Activated CD4-positive, alpha-beta T cell treated with anti-CD3 and anti-CD28 coated beads for 24 hours (primary cell): ENCODE results near the gene CRYL1.

Experiments used
- DNase-seq, 2 donors: peaks; one replicate each; pipeline ENCODE4 v3.0.0-alpha.2; 2020; ENCODE audit warnings: low read depth in 2 of 2

The CRYL1 gene

DNA sequence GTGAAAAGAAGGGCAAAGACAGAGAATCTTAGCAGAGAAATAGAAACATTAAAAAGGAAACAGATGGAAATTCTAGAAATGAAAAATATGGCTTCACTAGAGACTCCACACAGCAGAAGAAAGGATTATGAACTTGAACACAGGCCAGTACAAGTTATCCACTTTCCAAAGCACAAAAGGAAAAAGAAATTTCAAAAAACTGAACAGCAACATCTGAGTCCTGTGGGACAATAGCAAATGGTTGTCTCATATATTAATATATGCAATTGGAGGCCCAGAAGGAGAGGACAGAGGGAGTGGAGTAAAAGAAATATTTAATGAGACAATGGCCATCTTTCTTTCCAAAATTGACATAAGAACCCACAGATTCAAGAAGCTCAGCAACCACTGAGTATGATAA, 151.8 kb downstream of the CRYL1 start:
- DNase-seq, result no peak

GRCh38 chr13:20371825-20372224, 153.8 kb downstream of the CRYL1 start:
- DNase-seq, result no peak

DNA sequence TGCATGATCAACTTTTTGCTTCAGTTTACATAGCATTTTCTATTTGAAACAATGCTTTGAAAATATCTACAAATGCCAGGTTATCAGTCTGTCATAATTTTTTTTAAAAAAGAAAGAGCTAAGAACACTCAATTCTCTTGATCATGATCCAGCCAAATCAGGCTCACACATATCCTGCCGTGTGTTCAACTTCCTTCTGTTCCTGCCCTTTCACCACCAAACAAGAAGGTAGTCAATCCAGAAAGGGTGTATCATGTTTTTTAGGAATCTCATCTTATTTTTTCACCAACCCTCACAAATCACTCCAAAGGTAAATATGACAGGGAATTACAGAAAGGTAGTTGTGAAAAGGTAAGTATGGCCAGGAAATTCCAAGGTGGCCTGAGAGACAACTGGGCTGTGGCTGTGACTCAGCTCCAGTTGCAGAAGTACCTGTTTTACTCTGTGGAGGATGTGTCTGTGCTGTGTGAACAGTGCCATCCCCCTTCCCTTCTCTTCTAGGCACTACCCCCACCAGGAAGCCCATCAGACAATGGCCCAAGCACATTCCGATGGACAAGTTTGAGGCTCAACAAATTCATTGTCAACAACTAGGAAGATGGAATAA, 154.7 kb downstream of the CRYL1 start:
- no peak for DNase-seq

DNA sequence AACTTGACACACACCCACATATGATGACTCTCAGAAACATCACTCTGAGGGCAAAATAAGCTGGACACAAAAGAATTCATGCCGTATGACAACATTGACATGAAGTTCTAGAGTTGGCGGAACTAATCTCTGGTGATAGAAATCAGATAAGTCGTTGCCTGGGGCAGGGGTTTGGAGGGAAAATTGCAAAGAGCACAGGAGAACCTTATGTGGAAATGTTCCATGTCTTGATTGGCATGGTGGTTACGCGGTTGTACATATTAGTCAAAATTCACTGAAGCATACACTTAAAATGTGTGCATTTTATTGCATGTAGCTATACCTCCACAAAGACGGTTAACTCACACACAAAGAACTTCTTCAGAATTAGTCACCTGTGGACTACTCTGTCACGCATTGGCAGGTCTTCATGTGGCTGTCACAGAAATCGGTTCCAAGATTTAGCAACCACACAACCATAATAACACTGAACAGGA, 155.7 kb downstream of the CRYL1 start:
- DNase-seq, result no peak

- no peak for DNase-seq
These were observed 159.6 kb downstream of the CRYL1 start for GRCh38 chr13:20366056-20366455.

- no peak for DNase-seq
These were observed 162.1 kb downstream of the CRYL1 start for GRCh38 chr13:20363603-20364002.

- no peak for DNase-seq
These were observed 162.5 kb downstream of the CRYL1 start for GRCh38 chr13:20363172-20363571.

DNA sequence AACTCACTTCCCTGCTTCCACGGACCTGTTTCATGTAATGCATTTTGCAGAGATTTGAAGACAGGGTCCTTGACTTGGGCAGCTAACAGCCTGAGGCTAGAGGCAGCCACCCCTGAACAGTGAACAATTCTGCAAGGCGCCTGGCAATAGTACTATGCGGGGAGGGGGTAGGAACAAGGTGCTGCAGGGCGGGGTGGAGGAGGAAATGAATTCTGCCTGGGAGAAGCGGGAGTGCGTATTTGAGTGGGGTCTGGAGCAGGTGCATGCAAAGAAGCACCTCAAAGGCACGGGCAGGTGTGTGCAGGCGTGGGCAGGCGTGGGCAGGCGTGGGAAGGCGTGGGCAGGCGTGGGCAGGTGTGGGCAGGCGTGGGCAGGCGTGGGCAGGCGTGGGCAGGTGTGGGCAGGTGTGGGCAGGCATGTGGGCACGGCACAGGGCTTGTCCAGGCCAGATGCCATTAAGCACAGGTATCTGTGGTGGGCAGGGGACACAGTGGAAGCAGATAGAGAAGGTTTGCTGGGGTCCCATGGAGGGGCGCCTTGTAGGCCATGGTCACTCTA, 163.1 kb downstream of the CRYL1 start:
- DNase-seq, result no peak

- no peak for DNase-seq
These were observed 164.7 kb downstream of the CRYL1 start for GRCh38 chr13:20360835-20361412.

GRCh38 chr13:20360041-20360491, 165.6 kb downstream of the CRYL1 start:
- no peak for DNase-seq

- no peak for DNase-seq
These were observed 166.3 kb downstream of the CRYL1 start for GRCh38 chr13:20359335-20359734.

- DNase-seq, result no peak
These were observed 167.6 kb downstream of the CRYL1 start for GRCh38 chr13:20358022-20358421.

DNA sequence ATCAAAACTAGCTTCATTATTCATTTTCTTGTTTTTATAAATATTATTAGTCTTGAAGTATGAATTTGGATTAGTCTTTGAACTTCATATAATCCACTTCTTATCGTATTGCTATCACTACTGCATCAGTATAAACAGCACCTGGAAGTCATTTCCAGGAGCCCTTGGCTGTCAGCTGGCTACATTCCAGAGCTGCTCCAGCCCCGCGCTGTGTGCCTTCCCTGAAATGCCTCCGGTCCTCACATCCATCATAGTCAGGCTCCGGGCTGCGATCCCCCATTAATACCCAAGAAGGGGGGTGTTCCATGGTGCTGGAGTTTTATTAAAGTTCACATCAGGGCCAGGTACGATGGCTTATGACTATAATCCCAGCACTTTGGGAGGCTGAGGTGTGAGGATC, 169.2 kb downstream of the CRYL1 start:
- no peak for DNase-seq

GRCh38 chr13:20354722-20355121, 170.9 kb downstream of the CRYL1 start:
- DNase-seq, result no peak

DNA sequence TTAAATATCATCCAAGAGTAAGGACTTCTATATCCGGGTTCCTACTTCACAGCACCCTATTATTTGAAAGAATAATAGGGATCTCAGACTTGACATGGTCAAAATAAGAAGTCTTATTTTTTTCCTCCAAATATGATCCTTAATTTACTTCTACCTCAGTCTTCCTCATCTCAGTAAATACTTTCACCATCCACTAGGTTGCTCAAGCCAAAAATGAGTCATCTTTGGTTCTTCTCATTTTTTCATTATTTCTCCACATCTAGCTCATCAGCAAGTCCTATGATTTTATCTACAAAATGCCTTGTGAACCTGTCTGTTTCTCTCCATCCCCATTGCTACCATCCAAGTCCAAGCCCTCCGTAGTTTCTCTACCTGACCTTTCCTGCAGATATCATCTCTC, 171.7 kb downstream of the CRYL1 start:
- no peak for DNase-seq
